Nephron progenitor cell (in vitro differentiated cells): ENCODE results near the gene NPSR1.

Source experiments
- DNase-seq: peaks from one replicate; pipeline ENCODE4 v3.0.0; 2021
- H3K27ac Mint-ChIP-seq: 2 replicates; pipeline ENCODE4 v1.8.0; 2021; ENCODE audit warnings: mild to moderate bottlenecking, moderate library complexity, mixed read lengths
- H3K27me3 Mint-ChIP-seq: 2 replicates; pipeline ENCODE4 v1.8.0; 2021; ENCODE audit warnings: mild to moderate bottlenecking, low read depth, mixed read lengths; ENCODE audit not compliant: poor library complexity
- H3K36me3 Mint-ChIP-seq: 2 replicates; pipeline ENCODE4 v1.8.0; 2021; ENCODE audit warnings: low read depth, mixed read lengths
- H3K4me1 Mint-ChIP-seq: 2 replicates; pipeline ENCODE4 v1.8.0; 2021; ENCODE audit warnings: mixed read lengths
- H3K4me3 Mint-ChIP-seq: 2 replicates; pipeline ENCODE4 v1.8.0; 2021; ENCODE audit warnings: mild to moderate bottlenecking, moderate library complexity, mixed read lengths
- H3K9me3 Mint-ChIP-seq: 2 replicates; pipeline ENCODE4 v1.8.0; 2021; ENCODE audit warnings: mild to moderate bottlenecking, moderate library complexity, mixed read lengths
- CTCF ChIP-seq: fragments of 200-600 bp; sonication (generic); IDR thresholded peaks from 2 replicates; pipeline ENCODE4 v1.5.0; 2021; ENCODE audit warnings: antibody characterized with exemption

NPSR1 gene

GRCh38 chr7:34823650-34824258 lies 165.7 kb downstream of the NPSR1 start:
- Mint-ChIP-seq H3K27me3 (peaks cover 6% of the 10 kb centered on the region), H3K27ac (no peak overlapping the region), H3K4me1 (peaks cover 5% of the 10 kb centered on the region), H3K4me3 (no peak overlapping the region), H3K36me3 (no peaks in the 10 kb centered on the region), H3K9me3 (no peaks in the 10 kb centered on the region)
- DNase-seq, result peak; percentile 75
- peak; percentile 93 for TF ChIP-seq CTCF

- TF ChIP-seq CTCF, result no peak
- H3K27ac Mint-ChIP-seq, result no peak overlapping the region
- H3K4me1 Mint-ChIP-seq, result peaks cover 5% of the 10 kb centered on the region
- no peak for DNase-seq
- no peak overlapping the region for H3K4me3 Mint-ChIP-seq
- H3K9me3 Mint-ChIP-seq, result no peaks in the 10 kb centered on the region
- H3K36me3 Mint-ChIP-seq, result no peaks in the 10 kb centered on the region
- H3K27me3 Mint-ChIP-seq, result peaks cover 6% of the 10 kb centered on the region
Observed at GRCh38 chr7:34825221-34825620, 167.2 kb downstream of the NPSR1 start.

- no peak for DNase-seq
- TF ChIP-seq CTCF, result no peak
- no peaks in the 10 kb centered on the region for H3K4me1 Mint-ChIP-seq
Observed at GRCh38 chr7:34830390-34830789, 172.4 kb downstream of the NPSR1 start.

DNA sequence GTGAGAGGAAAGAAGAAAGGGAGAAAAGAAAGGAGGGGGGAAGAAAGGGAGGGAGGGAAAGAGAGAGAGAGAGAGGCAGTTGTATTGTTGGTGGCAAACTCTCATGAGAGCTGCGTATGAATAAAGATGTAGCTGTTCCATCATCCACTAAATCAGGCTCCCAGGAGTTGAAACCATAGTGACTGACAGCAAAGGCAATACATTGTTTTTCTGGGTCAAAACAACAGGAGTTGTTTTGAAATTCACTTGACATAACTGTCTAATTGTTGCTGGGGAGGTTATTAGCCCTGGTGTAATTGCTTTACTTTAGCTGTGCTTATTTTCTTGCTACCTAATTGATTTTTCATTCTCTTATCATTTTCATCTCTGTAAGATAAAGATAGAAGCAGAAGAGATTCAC lies 173.4 kb downstream of the NPSR1 start:
- Mint-ChIP-seq H3K27me3 (peaks cover 3% of the 10 kb centered on the region), H3K27ac (no peak overlapping the region), H3K9me3 (no peaks in the 10 kb centered on the region), H3K36me3 (no peaks in the 10 kb centered on the region), H3K4me1 (no peaks in the 10 kb centered on the region), H3K4me3 (no peak overlapping the region)
- no peak for TF ChIP-seq CTCF
- no peak for DNase-seq

More at GRCh38 chr7:34830390-34830789, 172.4 kb downstream of the NPSR1 start:
- Mint-ChIP-seq H3K27me3 (peaks cover 3% of the 10 kb centered on the region), H3K9me3 (no peaks in the 10 kb centered on the region), H3K4me3 (no peak overlapping the region), H3K36me3 (no peaks in the 10 kb centered on the region), H3K27ac (no peak overlapping the region)

DNA sequence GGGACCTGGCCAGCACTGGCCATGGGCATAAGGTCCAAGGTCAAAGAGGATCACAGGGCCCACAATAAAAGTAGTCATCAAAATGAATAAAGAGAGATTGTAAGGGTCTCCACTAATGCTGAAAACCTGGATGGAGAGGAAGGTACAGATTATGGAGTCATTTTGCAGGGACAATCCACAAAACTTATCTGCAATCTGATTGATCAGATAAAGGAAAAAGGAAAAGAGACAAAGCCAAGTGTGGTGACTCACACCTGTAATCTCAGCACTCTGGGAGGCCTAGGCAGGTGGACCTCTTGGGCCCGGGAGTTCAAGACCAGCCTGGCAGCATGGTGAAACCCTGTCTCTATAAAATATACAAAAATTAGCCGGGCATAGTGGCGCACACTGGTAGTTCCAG lies 174.0 kb downstream of the NPSR1 start:
- DNase-seq, result no peak
- H3K36me3 Mint-ChIP-seq, result no peaks in the 10 kb centered on the region
- no peaks in the 10 kb centered on the region for H3K4me1 Mint-ChIP-seq
- H3K9me3 Mint-ChIP-seq, result no peaks in the 10 kb centered on the region
- H3K27ac Mint-ChIP-seq, result no peak overlapping the region
- H3K27me3 Mint-ChIP-seq, result peaks cover 3% of the 10 kb centered on the region
- no peak for TF ChIP-seq CTCF
- no peak overlapping the region for H3K4me3 Mint-ChIP-seq

- no peak overlapping the region for H3K4me3 Mint-ChIP-seq
- no peaks in the 10 kb centered on the region for H3K4me1 Mint-ChIP-seq
- H3K9me3 Mint-ChIP-seq, result no peaks in the 10 kb centered on the region
- TF ChIP-seq CTCF, result no peak
- H3K36me3 Mint-ChIP-seq, result no peaks in the 10 kb centered on the region
- DNase-seq, result no peak
- no peak overlapping the region for H3K27ac Mint-ChIP-seq
- H3K27me3 Mint-ChIP-seq, result no peaks in the 10 kb centered on the region
Observed at GRCh38 chr7:34835901-34836600, 178.0 kb downstream of the NPSR1 start.
